Uterus (tissue), 4 donors: Measurements from ENCODE around the gene TBCD. TPM values are rescaled to one million over a fixed set of nuclear protein-coding genes. Genes with fewer than 3 reads are reported as not detected.
A peak's percentile ranks its signal among the peaks of the same experiment; 100 is the strongest.

Source experiments
- DNase-seq, 2 donors: peaks; one replicate each; pipeline ENCODE4 v3.0.0-alpha.2; 2019 to 2020
- H3K27ac ChIP-seq, 2 donors: fragments of 200-600 bp; sonication (generic); 1 replicate in 1 of 2; 2 replicates in 1 of 2; pipeline ENCODE4 v1.5.1; 2016 to 2018
- H3K27me3 ChIP-seq, 2 donors: fragments of 200-600 bp; sonication (generic); one replicate each; pipeline ENCODE4 v1.5.1; 2018 to 2019; ENCODE audit warnings: control low read depth in 1 of 2
- H3K36me3 ChIP-seq, 2 donors: fragments of 200-600 bp; sonication (generic); one replicate each; pipeline ENCODE4 v1.5.1; 2019; ENCODE audit warnings: control low read depth in 1 of 2
- H3K4me1 ChIP-seq, 2 donors: fragments of 200-600 bp; sonication (generic); one replicate each; pipeline ENCODE4 v1.5.1; 2018 to 2019; ENCODE audit warnings: control low read depth in 1 of 2
- H3K4me3 ChIP-seq, 2 donors: fragments of 200-600 bp; sonication (generic); 1 replicate in 1 of 2; 2 replicates in 1 of 2; pipeline ENCODE4 v1.5.1; 2018 to 2019; ENCODE audit warnings: mild to moderate bottlenecking in 1 of 2
- H3K9me3 ChIP-seq, 2 donors: fragments of 200-600 bp; sonication (generic); one replicate each; pipeline ENCODE4 v1.5.1; 2019; ENCODE audit warnings: control low read depth in 1 of 2
- CTCF ChIP-seq, 4 experiments: fragments of 200-600 bp in 2 of 4; fragments of 450-650 bp in 2 of 4; sonication (generic) in 2 of 4; IDR thresholded peaks; one replicate each; pipeline ENCODE4 v1.5.1; 2016 to 2019; ENCODE audit warnings: antibody characterized with exemption in 4 of 4, mild to moderate bottlenecking in 2 of 4, moderate library complexity in 1 of 4
- POLR2A ChIP-seq, 2 donors: fragments of 450-650 bp; IDR thresholded peaks; one replicate each; pipeline ENCODE4 v1.6.1; 2016; ENCODE audit warnings: antibody characterized with exemption in 2 of 2, mild to moderate bottlenecking in 1 of 2, moderate library complexity in 1 of 2
- intact Hi-C: fragments of 100-400 bp; cut with DNase I; formaldehyde crosslinking; loops from one replicate; pipeline ENCODE4 v1.15.1; 2023; ENCODE audit warnings: low total_unique reads
- total RNA-seq, 4 donors: library from RNA; depleted of rRNA in 3 of 4; stranded (reverse); fragments of >200 nt in 3 of 4; gene quantifications; one replicate each; pipeline versions ENCODE4 v1.1.0 to v1.2.4, GENCODE V29; 2014 to 2023
- donor health status: DM: yes; HTN: yes; CAD: no.

Gene TBCD
- total RNA-seq, 4 donors from 2014 or later: 35.9 to 142 (median 61.3) TPM

- Histone ChIP-seq H3K4me3 (no peak overlapping the region), H3K36me3 (no peaks in the 10 kb centered on the region), H3K27ac (no peak overlapping the region), H3K9me3 (no peaks in the 10 kb centered on the region), H3K4me1 (peaks cover 5 to 16% of the 10 kb centered on the region in 2 donors), H3K27me3 (no peaks in the 10 kb centered on the region)
- intact Hi-C loops: loop anchor here (10.0 kb wide), 1 partner anchor 95 kb away; no protein-coding TSS in a partner anchor
- no peak for DNase-seq
- TF ChIP-seq CTCF (IDR thresholded peaks at IDR 0.05) (no peak), POLR2A (IDR thresholded peaks at IDR 0.05) (no peak)
Observed at GRCh38 chr17:82789806-82790205, 37.9 kb downstream of the TBCD start.

GRCh38 chr17:82790391-82790790, 38.5 kb downstream of the TBCD start:
- TF ChIP-seq POLR2A (IDR thresholded peaks at IDR 0.05) (no peak), CTCF (IDR thresholded peaks at IDR 0.05) (no peak)
- no peak for DNase-seq
- Histone ChIP-seq H3K9me3 (no peaks in the 10 kb centered on the region), H3K36me3 (no peaks in the 10 kb centered on the region), H3K4me3 (no peak overlapping the region), H3K27ac (no peak overlapping the region), H3K27me3 (no peaks in the 10 kb centered on the region), H3K4me1 (peaks cover 5 to 17% of the 10 kb centered on the region in 2 donors)
- intact Hi-C loops: no loop called here

GRCh38 chr17:82791532-82791931, 39.7 kb downstream of the TBCD start:
- intact Hi-C loops: no loop called here
- peak in 1 of 2 donors; percentile 43 for DNase-seq
- Histone ChIP-seq H3K4me1 (peaks cover 5 to 17% of the 10 kb centered on the region in 2 donors), H3K27ac (peak overlapping the region; percentile 34 to 38), H3K27me3 (no peaks in the 10 kb centered on the region), H3K4me3 (no peak overlapping the region), H3K9me3 (no peaks in the 10 kb centered on the region), H3K36me3 (no peaks in the 10 kb centered on the region)
- TF ChIP-seq CTCF (IDR thresholded peaks at IDR 0.05): no peak
- TF ChIP-seq POLR2A (IDR thresholded peaks at IDR 0.05): no peak

GRCh38 chr17:82793974-82794630, 42.2 kb downstream of the TBCD start:
- peak; percentile 52 to 61 for DNase-seq
- Histone ChIP-seq H3K9me3 (no peaks in the 10 kb centered on the region), H3K4me1 (peaks cover 5 to 17% of the 10 kb centered on the region in 2 donors), H3K27me3 (no peaks in the 10 kb centered on the region), H3K4me3 (no peak overlapping the region), H3K27ac (peak overlapping the region; percentile 63 to 74), H3K36me3 (no peaks in the 10 kb centered on the region)
- TF ChIP-seq CTCF (IDR thresholded peaks at IDR 0.05) (no peak), POLR2A (IDR thresholded peaks at IDR 0.05) (no peak)
- intact Hi-C loops: no loop called here

- intact Hi-C loops: no loop called here
- Histone ChIP-seq H3K9me3 (no peaks in the 10 kb centered on the region), H3K27me3 (no peaks in the 10 kb centered on the region), H3K4me3 (no peak overlapping the region), H3K27ac (peak overlapping the region; percentile 63 to 74), H3K36me3 (no peaks in the 10 kb centered on the region), H3K4me1 (peaks cover 5 to 17% of the 10 kb centered on the region in 2 donors)
- DNase-seq: no peak
- TF ChIP-seq CTCF (IDR thresholded peaks at IDR 0.05) (no peak), POLR2A (IDR thresholded peaks at IDR 0.05) (no peak)
Observed at GRCh38 chr17:82794781-82795482, 43.1 kb downstream of the TBCD start.
